Measurements from ENCODE around the gene BEAN1.

- no peak for TF ChIP-seq POLR2A (IDR thresholded peaks at IDR 0.05; ENCODE audit: low read depth)
- TF ChIP-seq CTCF (IDR thresholded peaks at IDR 0.05) = no peak
- no peak for TF ChIP-seq EP300 (IDR thresholded peaks at IDR 0.05)
- TF ChIP-seq POLR2AphosphoS5 (IDR thresholded peaks at IDR 0.05) = no peak
Observed at GRCh38 chr16:66420396-66420795, 6.7 kb upstream of the BEAN1 start.
